SU-DHL-6 (cell line): ENCODE data around the gene TMEM140.
"Not testable (repeated sequence)": the region's sequence is repeated elsewhere in the genome, so short reads cannot be mapped to it uniquely, and the experiment has no call there.

Experiments
- H2AFZ ChIP-seq: fragments of 200-600 bp; sonication (generic); 2 replicates; pipeline ENCODE4 v1.6.1; 2014; ENCODE audit warnings: low read depth, mild to moderate bottlenecking, moderate library complexity, mixed read lengths, antibody characterized with exemption, low read length; ENCODE audit not compliant: severe bottlenecking
- H3F3A ChIP-seq: fragments of 200-600 bp; shearing (Covaris generic); 2 replicates; pipeline ENCODE4 v1.6.0; 2016; ENCODE audit warnings: antibody characterized with exemption, mild to moderate bottlenecking; ENCODE audit not compliant: insufficient read depth
- H3K27ac ChIP-seq: fragments of 200-600 bp; sonication (generic); 2 replicates; pipeline ENCODE4 v1.5.1; 2016; ENCODE audit warnings: low read depth, mild to moderate bottlenecking, low read length, moderate library complexity, mixed read lengths
- H3K27me3 ChIP-seq: fragments of 200-600 bp; sonication (generic), shearing (Covaris generic); 2 replicates; pipeline ENCODE4 v1.6.0; 2014; ENCODE audit warnings: mild to moderate bottlenecking, low read length
- H3K36me3 ChIP-seq: fragments of 200-600 bp; sonication (generic); 2 replicates; pipeline ENCODE4 v1.6.1; 2014; ENCODE audit warnings: mild to moderate bottlenecking, low read length, mixed read lengths
- H3K4me2 ChIP-seq: fragments of 300-600, 200-600 bp; shearing (Covaris generic), sonication (generic); 2 replicates; pipeline ENCODE4 v1.6.0; 2014; ENCODE audit warnings: low read length, low read depth, mild to moderate bottlenecking; ENCODE audit not compliant: poor library complexity, severe bottlenecking
- H3K4me3 ChIP-seq: fragments of 200-600 bp; sonication (generic); 2 replicates; pipeline ENCODE4 v1.5.1; 2014; ENCODE audit warnings: antibody characterized with exemption, low read length, mild to moderate bottlenecking, mixed read lengths; ENCODE audit not compliant: insufficient read depth, poor library complexity, severe bottlenecking
- H3K79me2 ChIP-seq: fragments of 200-600 bp; sonication (generic); 2 replicates; pipeline ENCODE4 v1.6.1; 2014; ENCODE audit warnings: mild to moderate bottlenecking, low read length, moderate library complexity; ENCODE audit not compliant: insufficient read depth
- H3K9ac ChIP-seq: fragments of 200-600 bp; sonication (generic); 2 replicates; pipeline ENCODE4 v1.7.0; 2014; ENCODE audit warnings: mild to moderate bottlenecking, low read length
- H3K9me2 ChIP-seq: fragments of 200-600 bp; sonication (generic); replicated peaks from 2 replicates; pipeline ENCODE4 v1.6.1; 2014; ENCODE audit warnings: low read length; ENCODE audit not compliant: insufficient read depth
- H3K9me3 ChIP-seq: fragments of 200-600 bp; sonication (generic); 2 replicates; pipeline ENCODE4 v1.6.1; 2014; ENCODE audit warnings: low read length, mixed read lengths; ENCODE audit not compliant: insufficient read depth
- H4K20me1 ChIP-seq: fragments of 200-600 bp; sonication (generic); 2 replicates; pipeline ENCODE4 v1.6.1; 2014; ENCODE audit warnings: low read depth, mild to moderate bottlenecking, antibody characterized with exemption, low read length, moderate library complexity, mixed read lengths
- CTCF ChIP-seq: fragments of 200-600 bp; sonication (generic); IDR thresholded peaks from one replicate; pipeline ENCODE4 v1.5.1; 2017; ENCODE audit warnings: antibody characterized with exemption, mild to moderate bottlenecking, low read length, moderate library complexity; ENCODE audit not compliant: insufficient read depth, poor library complexity, severe bottlenecking
- EZH2phosphoT487 ChIP-seq: fragments of 200-600 bp; sonication (generic), shearing (Covaris generic); conservative IDR thresholded peaks from 2 replicates; pipeline ENCODE4 v1.6.1; 2018; ENCODE audit warnings: mild to moderate bottlenecking, antibody characterized with exemption, low read length, moderate library complexity, mixed read lengths

Gene TMEM140

GRCh38 chr7:135169964-135170273, 22.0 kb downstream of the TMEM140 start:
- Histone ChIP-seq H3K9ac (peak overlapping the region; percentile 98), H3K27me3 (no peaks in the 10 kb centered on the region), H2AFZ (peak overlapping the region; percentile 96), H3F3A (peaks cover 9% of the 10 kb centered on the region; the same call in 1 of the 2 replicates), H3K9me2 (no peaks in the 10 kb centered on the region), H3K36me3 (peaks cover 6% of the 10 kb centered on the region; the same call in 1 of the 2 replicates), H3K4me2 (peak overlapping the region; percentile 92), H3K27ac (peak overlapping the region; percentile 88), H3K9me3 (no peaks in the 10 kb centered on the region), H3K79me2 (peaks cover 22% of the 10 kb centered on the region), H3K4me3 (peak overlapping the region; percentile 89), H4K20me1 (no peaks in the 10 kb centered on the region)
- no peak for TF ChIP-seq EZH2phosphoT487

DNA sequence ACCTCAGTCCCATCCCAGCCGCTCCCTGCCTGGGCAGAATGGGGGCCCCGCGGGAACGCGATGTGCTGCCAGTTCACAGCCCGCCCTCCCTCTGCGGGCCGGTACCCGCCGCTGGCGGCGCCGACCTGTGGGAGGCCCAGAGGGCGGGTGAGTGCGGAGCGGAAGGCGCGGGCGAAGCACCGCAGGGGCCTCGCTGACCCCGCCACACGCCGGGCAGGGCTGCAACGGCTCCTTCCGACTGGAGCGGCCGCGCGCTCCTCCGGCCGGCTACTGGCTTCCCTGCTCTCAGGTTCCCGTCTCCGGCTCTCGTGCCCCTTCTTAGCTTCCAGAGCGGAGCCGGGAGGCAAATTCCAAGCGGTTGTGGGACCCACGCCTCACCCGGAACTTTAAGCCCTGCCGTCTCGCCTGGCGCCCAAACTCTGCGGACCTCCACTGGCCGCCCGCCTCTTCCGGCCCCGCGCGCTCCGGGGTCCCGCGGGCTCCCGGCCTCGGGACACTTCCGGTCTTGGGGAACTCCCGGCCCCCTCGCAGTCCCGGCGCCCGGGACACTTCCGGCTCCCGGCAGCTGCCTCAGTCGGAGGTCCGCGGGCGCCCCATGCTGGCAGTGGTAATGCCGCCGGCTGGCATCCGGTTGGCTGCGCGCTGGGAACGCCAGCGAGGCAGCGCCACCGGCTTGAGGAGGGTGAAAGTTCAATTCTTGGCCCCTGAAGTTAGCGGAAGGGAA, 22.6 kb downstream of the TMEM140 start, which contains the start of gene CYREN:
CYREN (minus strand) TSS at position 434 of the 724 bp plus-strand sequence. CDS start 1,785 bp downstream, outside the sequence.
- Histone ChIP-seq H3K79me2 (peaks cover 22% of the 10 kb centered on the region), H3K4me2 (peak within 1 kb of the TSS; percentile 92), H2AFZ (peak within 1 kb of the TSS; percentile 96), H3F3A (peaks cover 9% of the 10 kb centered on the region; the same call in 1 of the 2 replicates), H3K4me3 (peak within 1 kb of the TSS; percentile 89), H3K27ac (peak within 1 kb of the TSS; percentile 88), H4K20me1 (no peaks in the 10 kb centered on the region), H3K9ac (peak within 1 kb of the TSS; percentile 98), H3K27me3 (no peaks in the 10 kb centered on the region), H3K36me3 (peaks cover 6% of the 10 kb centered on the region; the same call in 1 of the 2 replicates), H3K9me3 (no peaks in the 10 kb centered on the region), H3K9me2 (no peaks in the 10 kb centered on the region)
- peak; percentile 86 for TF ChIP-seq CTCF
- TF ChIP-seq EZH2phosphoT487: no peak

GRCh38 chr7:135170998-135171481, 23.2 kb downstream of the TMEM140 start:
- not testable (repeated sequence) for H3K36me3 ChIP-seq, H3F3A ChIP-seq, H3K9me2 ChIP-seq, H4K20me1 ChIP-seq, H3K27me3 ChIP-seq, H3K9me3 ChIP-seq
- H2AFZ ChIP-seq: peak overlapping the region; percentile 96
- peak overlapping the region; percentile 88 for H3K27ac ChIP-seq
- peak overlapping the region; percentile 98 for H3K9ac ChIP-seq
- peak overlapping the region; percentile 92 for H3K4me2 ChIP-seq
- peak overlapping the region; percentile 89 for H3K4me3 ChIP-seq
- H3K79me2 ChIP-seq: peaks cover 22% of the 10 kb centered on the region

DNA sequence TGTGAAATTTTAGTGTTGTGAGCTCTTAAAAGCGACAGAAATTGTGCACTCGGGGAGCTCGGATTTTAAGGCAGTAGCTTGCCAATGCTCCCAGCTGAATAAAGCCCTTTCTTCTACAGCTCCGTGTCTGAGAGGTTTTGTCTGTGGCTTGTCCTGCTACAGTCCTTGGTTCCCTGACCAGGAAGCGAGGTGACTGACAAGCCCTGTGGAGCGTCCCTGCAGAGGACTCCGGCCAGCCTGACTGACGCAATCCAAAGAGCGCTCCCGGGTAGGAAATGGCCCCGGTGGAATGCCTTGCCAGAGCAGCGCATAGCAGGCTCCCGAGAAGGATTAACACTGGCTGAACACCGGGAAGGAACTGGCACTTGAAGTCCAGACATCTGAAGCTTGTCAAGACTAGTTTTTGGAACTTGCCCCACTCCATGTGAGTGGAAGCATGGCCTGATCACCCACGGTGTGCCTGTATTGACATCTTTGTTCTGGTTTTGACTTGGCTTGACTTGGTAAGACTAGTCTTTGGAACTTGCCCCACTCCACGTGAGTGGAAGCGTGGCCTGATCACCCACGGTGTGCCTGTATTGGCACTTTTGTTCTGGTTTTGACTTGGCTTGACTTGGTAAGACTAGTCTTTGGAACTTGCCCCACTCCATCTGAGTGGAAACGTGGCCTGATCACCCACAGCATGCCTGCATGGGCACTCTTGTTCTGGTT, 23.9 kb downstream of the TMEM140 start:
- peak overlapping the region; percentile 43 for H2AFZ ChIP-seq
- H3K9me2 ChIP-seq, H3K36me3 ChIP-seq, H3K4me3 ChIP-seq, H3K27me3 ChIP-seq, H3F3A ChIP-seq, H4K20me1 ChIP-seq, H3K9me3 ChIP-seq: not testable (repeated sequence)
- peak overlapping the region; percentile 92 for H3K4me2 ChIP-seq
- H3K79me2 ChIP-seq: peaks cover 22% of the 10 kb centered on the region
- H3K27ac ChIP-seq: peak overlapping the region; percentile 88; the same call in 1 of the 2 replicates
- peak overlapping the region; percentile 98; the same call in 1 of the 2 replicates for H3K9ac ChIP-seq

DNA sequence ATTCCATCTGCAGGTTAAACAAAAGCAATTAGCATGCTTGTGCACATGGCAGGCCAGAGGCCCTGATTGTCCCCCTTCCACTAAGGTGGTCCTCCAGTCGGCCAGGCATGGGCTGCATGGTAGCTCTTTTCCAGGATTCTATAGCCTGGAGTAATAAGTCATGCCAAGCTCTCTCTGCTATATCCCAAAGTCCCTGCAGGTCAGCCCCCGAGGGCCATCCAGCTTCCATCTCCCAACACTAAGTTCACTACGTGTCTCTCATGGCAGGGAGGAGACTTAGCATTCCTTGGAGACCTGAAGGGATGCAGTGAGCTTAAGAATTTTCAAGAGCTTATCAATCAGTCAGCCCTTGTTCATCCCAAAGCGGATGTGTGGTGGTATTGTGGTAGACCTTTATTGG, 26.0 kb downstream of the TMEM140 start:
- not testable (repeated sequence) for H3K4me3 ChIP-seq, H3K36me3 ChIP-seq, H3K27ac ChIP-seq, H3K27me3 ChIP-seq, H3F3A ChIP-seq, H3K9ac ChIP-seq, H3K9me2 ChIP-seq, H3K9me3 ChIP-seq, H4K20me1 ChIP-seq, H3K4me2 ChIP-seq, H2AFZ ChIP-seq
- H3K79me2 ChIP-seq: peaks cover 15% of the 10 kb centered on the region
